Esophagus squamous epithelium (tissue), 4 donors: ENCODE results near the gene TSPAN15.

ENCODE experiments used
- POLR2A ChIP-seq, 4 donors: fragments of 450-650 bp; IDR thresholded peaks; one replicate each; pipeline ENCODE4 v1.6.1; 2017; ENCODE audit warnings: antibody characterized with exemption in 4 of 4, mild to moderate bottlenecking in 4 of 4, moderate library complexity in 3 of 4
- TF ChIP-seq, protein P1 (sequence below), 6 experiments: fragments of 450-650 bp in 4 of 6; fragments of 200-600 bp in 2 of 6; sonication (generic) in 2 of 6; IDR thresholded peaks; one replicate each; pipeline ENCODE4 v1.5.1; 2016 to 2019; ENCODE audit warnings: antibody characterized with exemption in 6 of 6, mild to moderate bottlenecking in 4 of 6, moderate library complexity in 4 of 6

DNA sequence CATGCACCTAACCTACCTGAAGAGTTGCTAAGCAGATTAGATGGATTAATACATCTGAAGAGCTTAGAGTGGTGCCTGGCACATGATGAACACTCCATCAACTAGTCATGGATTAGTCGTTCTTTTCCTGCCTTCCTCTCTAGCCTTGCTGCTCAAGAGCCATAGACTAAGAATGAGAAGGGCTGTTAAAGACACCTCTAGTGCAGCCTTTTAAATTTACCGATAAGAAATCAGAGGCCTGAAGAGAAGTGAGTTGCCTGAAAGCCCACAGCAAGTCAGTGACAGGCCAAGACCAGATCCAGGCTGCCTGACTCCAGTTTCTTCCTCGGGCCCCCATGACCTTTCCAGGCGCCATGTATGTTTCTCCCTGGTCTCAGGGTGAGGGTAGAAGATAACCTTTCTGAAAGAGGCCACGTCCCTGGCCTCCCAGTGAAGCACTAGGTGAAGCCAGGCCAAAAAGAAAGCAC, 6.5 kb downstream of the TSPAN15 start:
- TF ChIP-seq, protein P1, sequence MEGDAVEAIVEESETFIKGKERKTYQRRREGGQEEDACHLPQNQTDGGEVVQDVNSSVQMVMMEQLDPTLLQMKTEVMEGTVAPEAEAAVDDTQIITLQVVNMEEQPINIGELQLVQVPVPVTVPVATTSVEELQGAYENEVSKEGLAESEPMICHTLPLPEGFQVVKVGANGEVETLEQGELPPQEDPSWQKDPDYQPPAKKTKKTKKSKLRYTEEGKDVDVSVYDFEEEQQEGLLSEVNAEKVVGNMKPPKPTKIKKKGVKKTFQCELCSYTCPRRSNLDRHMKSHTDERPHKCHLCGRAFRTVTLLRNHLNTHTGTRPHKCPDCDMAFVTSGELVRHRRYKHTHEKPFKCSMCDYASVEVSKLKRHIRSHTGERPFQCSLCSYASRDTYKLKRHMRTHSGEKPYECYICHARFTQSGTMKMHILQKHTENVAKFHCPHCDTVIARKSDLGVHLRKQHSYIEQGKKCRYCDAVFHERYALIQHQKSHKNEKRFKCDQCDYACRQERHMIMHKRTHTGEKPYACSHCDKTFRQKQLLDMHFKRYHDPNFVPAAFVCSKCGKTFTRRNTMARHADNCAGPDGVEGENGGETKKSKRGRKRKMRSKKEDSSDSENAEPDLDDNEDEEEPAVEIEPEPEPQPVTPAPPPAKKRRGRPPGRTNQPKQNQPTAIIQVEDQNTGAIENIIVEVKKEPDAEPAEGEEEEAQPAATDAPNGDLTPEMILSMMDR (IDR thresholded peaks at IDR 0.05) = no peak
- TF ChIP-seq POLR2A (IDR thresholded peaks at IDR 0.05) = no peak
